ENCODE measurements around the gene SRPRA. TPM values are rescaled to one million over a fixed set of nuclear protein-coding genes. Genes with fewer than 3 reads are reported as not detected.

The SRPRA gene
- polyA plus RNA-seq, 1 donor: 86.6 TPM

- no peak for DNase-seq
Observed at GRCh38 chr11:126231725-126232459, 36.8 kb downstream of the SRPRA start.

- DNase-seq: no peak
Observed at GRCh38 chr11:126229858-126230540, 38.7 kb downstream of the SRPRA start.

- DNase-seq: no peak
Observed at GRCh38 chr11:126226334-126227084, 42.2 kb downstream of the SRPRA start.

- no peak for DNase-seq
Observed at GRCh38 chr11:126225295-126225665, 43.4 kb downstream of the SRPRA start.

GRCh38 chr11:126224647-126225294, 43.9 kb downstream of the SRPRA start:
- DNase-seq: no peak

- no peak for DNase-seq
Observed at GRCh38 chr11:126219547-126219946, 49.1 kb downstream of the SRPRA start.

GRCh38 chr11:126217491-126217890, 51.2 kb downstream of the SRPRA start:
- DNase-seq: no peak

GRCh38 chr11:126216526-126217305, 52.0 kb downstream of the SRPRA start:
- DNase-seq: no peak

- DNase-seq: no peak
Observed at GRCh38 chr11:126214841-126215240, 53.9 kb downstream of the SRPRA start.

GRCh38 chr11:126214441-126214840, 54.3 kb downstream of the SRPRA start:
- DNase-seq: no peak

Other genes with a start within 250 kb of the SRPRA start
- gene CDON, start 206.0 kb downstream of the SRPRA start, polyA plus RNA-seq (ENCODE audit: insufficient read length): 30.9 TPM
- 43.7 TPM for gene RPUSD4, start 57.2 kb downstream of the SRPRA start, polyA plus RNA-seq (ENCODE audit: insufficient read length)
- gene FAM118B, start 57.1 kb downstream of the SRPRA start, polyA plus RNA-seq (ENCODE audit: insufficient read length): 32.5 TPM
- gene FOXRED1, start 259 bp upstream of the SRPRA start, polyA plus RNA-seq (ENCODE audit: insufficient read length): 58.4 TPM
- gene TIRAP, start 14.2 kb upstream of the SRPRA start, polyA plus RNA-seq (ENCODE audit: insufficient read length): 15.5 TPM
- gene DCPS, start 35.2 kb upstream of the SRPRA start, polyA plus RNA-seq (ENCODE audit: insufficient read length): 14.6 TPM
- 15.3 TPM for gene ST3GAL4, start 86.8 kb upstream of the SRPRA start, polyA plus RNA-seq (ENCODE audit: insufficient read length)